ENCODE results near the gene LARP4B. TPM values are rescaled to one million over a fixed set of nuclear protein-coding genes. Genes with fewer than 3 reads are reported as not detected.

Gene LARP4B
- total RNA-seq, 4 donors from 2014 or later, result 68.6 to 113 (median 87.4) TPM

DNA sequence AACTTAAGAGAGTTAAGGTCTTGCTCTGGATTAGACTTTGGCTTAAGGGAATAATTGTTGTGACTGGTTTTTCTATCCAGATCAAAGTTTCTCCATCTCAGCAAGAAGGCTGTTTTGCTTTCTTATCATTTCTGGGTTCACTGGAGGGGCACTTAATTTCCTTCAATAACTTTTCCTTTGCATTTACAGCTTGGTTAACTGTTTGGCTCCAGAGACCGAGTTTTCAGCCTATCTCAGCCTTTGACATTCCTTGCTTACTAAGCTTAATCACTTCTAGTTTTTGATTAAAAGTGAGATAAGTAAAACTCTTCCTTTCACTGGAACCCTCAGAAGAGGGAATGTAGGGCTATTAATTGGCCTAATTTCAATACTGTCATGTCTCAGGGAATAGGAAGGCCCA is 76.4 kb downstream of the LARP4B start:
- Histone ChIP-seq H3K4me1 (peaks cover 19 to 24% of the 10 kb centered on the region in 2 donors), H3K4me3 (replicated peaks in 1 of 3) (no peak overlapping the region), H3K9me3 (no peaks in the 10 kb centered on the region), H3K27me3 (no peaks in the 10 kb centered on the region), H3K27ac (no peak overlapping the region), H3K36me3 (peaks cover 0 to under 1% of the 10 kb centered on the region in 2 donors)
- no peak for DNase-seq
- 42 to 92% methylated on average over 1 of the region's 1 CpG for WGBS, 2 donors
- TF ChIP-seq POLR2A (IDR thresholded peaks at IDR 0.05), result no peak
- TF ChIP-seq, protein P1, sequence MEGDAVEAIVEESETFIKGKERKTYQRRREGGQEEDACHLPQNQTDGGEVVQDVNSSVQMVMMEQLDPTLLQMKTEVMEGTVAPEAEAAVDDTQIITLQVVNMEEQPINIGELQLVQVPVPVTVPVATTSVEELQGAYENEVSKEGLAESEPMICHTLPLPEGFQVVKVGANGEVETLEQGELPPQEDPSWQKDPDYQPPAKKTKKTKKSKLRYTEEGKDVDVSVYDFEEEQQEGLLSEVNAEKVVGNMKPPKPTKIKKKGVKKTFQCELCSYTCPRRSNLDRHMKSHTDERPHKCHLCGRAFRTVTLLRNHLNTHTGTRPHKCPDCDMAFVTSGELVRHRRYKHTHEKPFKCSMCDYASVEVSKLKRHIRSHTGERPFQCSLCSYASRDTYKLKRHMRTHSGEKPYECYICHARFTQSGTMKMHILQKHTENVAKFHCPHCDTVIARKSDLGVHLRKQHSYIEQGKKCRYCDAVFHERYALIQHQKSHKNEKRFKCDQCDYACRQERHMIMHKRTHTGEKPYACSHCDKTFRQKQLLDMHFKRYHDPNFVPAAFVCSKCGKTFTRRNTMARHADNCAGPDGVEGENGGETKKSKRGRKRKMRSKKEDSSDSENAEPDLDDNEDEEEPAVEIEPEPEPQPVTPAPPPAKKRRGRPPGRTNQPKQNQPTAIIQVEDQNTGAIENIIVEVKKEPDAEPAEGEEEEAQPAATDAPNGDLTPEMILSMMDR (IDR thresholded peaks at IDR 0.05), result no peak
- intact Hi-C loops (cut with DNase I), result no loop called here

DNA sequence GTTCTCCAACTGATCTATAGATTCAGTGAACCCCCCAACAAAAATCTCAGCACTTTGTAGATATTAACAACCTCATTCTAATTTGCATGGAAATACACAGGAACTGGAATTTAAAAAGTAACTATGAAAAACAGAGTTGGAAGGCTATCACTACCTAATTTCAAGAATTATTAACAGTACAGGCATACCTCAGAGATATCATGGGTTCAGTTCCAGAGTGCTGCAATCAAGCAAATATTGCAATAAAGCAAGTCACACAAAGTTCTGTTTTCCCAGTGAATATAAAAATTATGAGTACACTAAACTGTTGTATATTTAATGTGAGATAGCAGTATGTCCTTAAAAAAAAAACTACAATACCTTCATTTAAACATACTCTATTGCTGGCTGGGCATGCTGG is 78.5 kb downstream of the LARP4B start:
- TF ChIP-seq POLR2A (IDR thresholded peaks at IDR 0.05), result no peak
- TF ChIP-seq, protein P1 (IDR thresholded peaks at IDR 0.05), result no peak
- DNase-seq, result no peak
- Histone ChIP-seq H3K4me1 (peaks cover 19 to 23% of the 10 kb centered on the region in 2 donors), H3K27me3 (no peaks in the 10 kb centered on the region), H3K36me3 (no peaks in the 10 kb centered on the region), H3K9me3 (no peaks in the 10 kb centered on the region), H3K27ac (no peak overlapping the region), H3K4me3 (replicated peaks in 1 of 3) (no peak overlapping the region)
- intact Hi-C loops (cut with DNase I), result no loop called here

DNA sequence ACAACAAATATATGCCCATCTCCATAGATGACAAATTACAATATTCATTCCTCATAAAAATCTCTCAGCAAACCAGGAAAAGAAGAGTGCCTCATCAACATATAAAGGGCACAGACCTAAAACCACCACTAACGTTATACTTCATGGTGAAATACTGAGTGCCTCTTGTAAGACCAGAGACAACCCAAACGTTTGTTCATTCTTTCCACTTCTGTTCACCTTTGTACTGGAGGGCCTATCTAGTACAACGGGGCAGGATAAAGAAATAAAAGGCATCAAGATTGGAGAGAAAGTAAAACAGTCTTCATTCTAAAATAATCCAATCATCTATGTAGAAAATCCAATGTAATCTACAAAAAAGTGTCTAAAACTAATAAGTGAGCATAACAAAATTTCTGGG is 79.1 kb downstream of the LARP4B start:
- intact Hi-C loops (cut with DNase I), result no loop called here

DNA sequence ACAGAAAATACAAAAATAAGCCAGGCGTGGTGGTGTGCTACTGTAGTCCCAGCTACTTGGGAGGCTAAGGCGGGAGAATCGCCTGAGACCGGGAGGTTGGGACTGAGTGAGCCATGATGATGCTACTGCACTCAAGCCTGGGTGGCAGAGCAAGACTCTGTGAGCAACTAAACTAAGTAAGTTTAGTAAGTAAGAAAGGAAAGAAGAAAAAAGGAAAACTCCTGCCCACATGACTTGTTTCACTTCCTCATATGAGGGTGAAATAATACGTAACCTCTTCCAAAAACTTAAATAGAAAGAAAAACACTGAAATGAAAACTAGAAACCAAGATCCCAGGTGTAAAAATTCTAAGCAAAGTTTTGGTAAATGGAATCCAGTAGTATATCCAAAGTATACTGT is 79.6 kb downstream of the LARP4B start:
- TF ChIP-seq, protein P1 (IDR thresholded peaks at IDR 0.05), result no peak
- TF ChIP-seq POLR2A (IDR thresholded peaks at IDR 0.05), result no peak
- no peaks in the 10 kb centered on the region for H3K9me3 ChIP-seq
- 93 to 97% methylated on average over 5 of the region's 5 CpGs for WGBS, 2 donors
- H3K27me3 ChIP-seq, result no peaks in the 10 kb centered on the region
- no peak overlapping the region for H3K27ac ChIP-seq
- peaks cover 15% of the 10 kb centered on the region in 2 donors for H3K4me1 ChIP-seq
- no peak for DNase-seq
- intact Hi-C loops (cut with DNase I), result no loop called here
- no peaks in the 10 kb centered on the region for H3K36me3 ChIP-seq
- no peak overlapping the region for H3K4me3 ChIP-seq (replicated peaks in 1 of 3)

More for the DNA sequence above, 79.1 kb downstream of the LARP4B start:
- no peak overlapping the region for H3K27ac ChIP-seq
- 59 to 63% methylated on average over 3 of the region's 3 CpGs for WGBS, 2 donors
- no peak for DNase-seq
- H3K4me1 ChIP-seq, result peaks cover 17 to 19% of the 10 kb centered on the region in 2 donors
- no peaks in the 10 kb centered on the region for H3K27me3 ChIP-seq
- TF ChIP-seq POLR2A (IDR thresholded peaks at IDR 0.05), result no peak
- TF ChIP-seq, protein P1 (IDR thresholded peaks at IDR 0.05), result no peak
- no peaks in the 10 kb centered on the region for H3K9me3 ChIP-seq
- no peaks in the 10 kb centered on the region for H3K36me3 ChIP-seq
- no peak overlapping the region for H3K4me3 ChIP-seq (replicated peaks in 1 of 3)

DNA sequence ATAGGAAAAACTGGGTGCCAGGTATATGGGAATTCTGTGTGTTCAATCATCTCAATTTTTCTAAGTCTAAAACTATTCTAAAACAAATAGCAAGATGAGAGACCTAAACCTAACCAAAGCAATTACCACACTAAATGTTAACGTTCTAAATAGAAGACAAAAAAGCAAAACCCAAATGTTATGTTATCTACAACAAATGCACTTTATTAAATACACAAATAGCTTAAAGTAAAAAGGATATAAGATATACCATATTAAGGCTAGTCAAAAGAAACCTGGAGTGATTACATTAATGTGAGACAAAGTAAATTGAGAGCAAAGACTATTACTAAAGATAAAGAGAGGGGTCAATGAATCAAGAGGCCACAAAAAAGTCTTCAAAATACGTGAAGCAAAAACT is 81.4 kb downstream of the LARP4B start:
- 96 to 97% methylated on average over 2 of the region's 2 CpGs for WGBS, 2 donors
- no peaks in the 10 kb centered on the region for H3K9me3 ChIP-seq
- H3K27ac ChIP-seq, result no peak overlapping the region
- intact Hi-C loops (cut with DNase I), result no loop called here
- H3K4me3 ChIP-seq (replicated peaks in 1 of 3), result no peak overlapping the region
- H3K4me1 ChIP-seq, result peaks cover 18 to 23% of the 10 kb centered on the region in 2 donors
- no peaks in the 10 kb centered on the region for H3K36me3 ChIP-seq
- H3K27me3 ChIP-seq, result no peaks in the 10 kb centered on the region
- DNase-seq, result no peak
- TF ChIP-seq POLR2A (IDR thresholded peaks at IDR 0.05), result no peak
- TF ChIP-seq, protein P1 (IDR thresholded peaks at IDR 0.05), result no peak
